ENCODE results near the gene OR1E2.
"Not testable (repeated sequence)": the region's sequence is repeated elsewhere in the genome, so short reads cannot be mapped to it uniquely, and the experiment has no call there.

The OR1E2 gene

DNA sequence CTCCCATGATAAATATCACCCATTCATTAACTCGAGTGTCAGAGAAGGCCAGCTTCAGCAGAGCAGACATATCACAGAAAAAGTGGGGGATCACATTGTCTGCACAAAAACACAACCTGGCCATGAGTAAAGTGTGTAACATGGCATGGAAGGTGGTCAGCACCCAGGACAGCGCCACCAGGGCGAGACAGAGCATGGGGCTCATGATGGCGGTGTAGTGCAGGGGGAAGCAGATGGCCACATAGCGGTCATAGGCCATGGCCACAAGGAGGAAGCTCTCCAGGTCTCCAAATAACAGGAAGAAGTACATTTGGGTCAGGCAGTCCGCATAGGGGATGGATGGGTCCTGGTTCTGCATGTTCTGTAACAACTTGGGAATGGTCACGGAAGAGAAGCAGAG lies 35.8 kb downstream of the OR1E2 start:
- not testable (repeated sequence) for DNase-seq

- no peak for DNase-seq
Observed at GRCh38 chr17:3389791-3390190, 43.9 kb downstream of the OR1E2 start.

DNA sequence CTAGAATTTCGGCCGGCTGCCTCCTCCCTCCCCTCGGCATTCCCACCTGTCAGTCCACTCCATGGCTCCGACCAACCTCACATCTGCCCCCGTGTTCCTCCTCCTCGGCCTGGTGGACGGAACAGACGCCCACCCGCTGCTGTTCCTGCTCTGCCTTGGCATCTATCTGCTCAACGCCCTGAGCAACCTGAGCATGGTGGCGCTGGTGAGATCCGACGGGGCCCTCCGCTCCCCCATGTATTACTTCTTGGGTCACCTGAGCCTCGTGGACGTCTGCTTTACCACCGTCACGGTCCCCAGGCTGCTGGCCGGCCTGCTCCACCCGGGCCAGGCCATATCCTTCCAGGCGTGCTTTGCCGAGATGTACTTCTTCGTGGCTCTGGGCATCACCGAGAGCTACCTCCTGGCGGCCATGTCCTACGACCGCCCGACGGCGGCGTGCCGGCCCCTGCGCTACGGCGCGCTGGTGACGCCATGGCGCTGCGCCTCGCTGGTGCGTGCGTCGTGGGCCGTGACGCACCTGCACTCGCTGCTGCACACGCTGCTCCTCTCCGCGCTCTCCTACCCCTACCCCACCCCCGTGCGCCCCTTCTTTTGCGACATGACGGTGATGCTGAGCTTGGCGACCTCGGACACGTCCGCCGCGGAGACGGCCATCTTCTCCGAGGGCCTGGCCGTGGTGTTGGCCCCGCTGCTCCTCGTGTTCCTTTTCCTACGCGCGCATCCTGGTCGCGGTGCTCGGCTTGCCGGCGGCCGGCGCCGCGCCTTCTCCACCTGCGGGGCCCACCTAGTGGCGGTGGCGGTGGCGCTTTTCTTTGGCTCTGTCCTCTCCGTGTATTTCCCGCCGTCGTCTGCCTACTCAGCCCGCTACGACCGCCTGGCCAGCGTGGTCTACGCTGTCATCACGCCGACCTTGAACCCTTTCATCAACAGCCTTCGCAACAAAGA lies 47.5 kb downstream of the OR1E2 start, which contains the start of gene OR3A2:
Gene OR3A2 (minus strand): TSS at position 440 of the 948 bp plus-strand sequence.
- DNase-seq = peak; percentile 24

Measured in CD4-positive, alpha-beta T cell treated with Interleukin-21 for 1 hour (primary cell).